GM19455 (cell line): ENCODE results near the gene TMC2.
"Not testable (repeated sequence)": the region's sequence is repeated elsewhere in the genome, so short reads cannot be mapped to it uniquely, and the experiment has no call there.

ENCODE experiments used
- ATAC-seq: cut with Tn5 transposase; IDR thresholded peaks from one replicate; pipeline ENCODE4 v1.9.1; 2021; ENCODE audit not compliant: unreplicated experiment

Gene TMC2

GRCh38 chr20:2657674-2658073 is 121.3 kb downstream of the TMC2 start:
- no peak for ATAC-seq

DNA sequence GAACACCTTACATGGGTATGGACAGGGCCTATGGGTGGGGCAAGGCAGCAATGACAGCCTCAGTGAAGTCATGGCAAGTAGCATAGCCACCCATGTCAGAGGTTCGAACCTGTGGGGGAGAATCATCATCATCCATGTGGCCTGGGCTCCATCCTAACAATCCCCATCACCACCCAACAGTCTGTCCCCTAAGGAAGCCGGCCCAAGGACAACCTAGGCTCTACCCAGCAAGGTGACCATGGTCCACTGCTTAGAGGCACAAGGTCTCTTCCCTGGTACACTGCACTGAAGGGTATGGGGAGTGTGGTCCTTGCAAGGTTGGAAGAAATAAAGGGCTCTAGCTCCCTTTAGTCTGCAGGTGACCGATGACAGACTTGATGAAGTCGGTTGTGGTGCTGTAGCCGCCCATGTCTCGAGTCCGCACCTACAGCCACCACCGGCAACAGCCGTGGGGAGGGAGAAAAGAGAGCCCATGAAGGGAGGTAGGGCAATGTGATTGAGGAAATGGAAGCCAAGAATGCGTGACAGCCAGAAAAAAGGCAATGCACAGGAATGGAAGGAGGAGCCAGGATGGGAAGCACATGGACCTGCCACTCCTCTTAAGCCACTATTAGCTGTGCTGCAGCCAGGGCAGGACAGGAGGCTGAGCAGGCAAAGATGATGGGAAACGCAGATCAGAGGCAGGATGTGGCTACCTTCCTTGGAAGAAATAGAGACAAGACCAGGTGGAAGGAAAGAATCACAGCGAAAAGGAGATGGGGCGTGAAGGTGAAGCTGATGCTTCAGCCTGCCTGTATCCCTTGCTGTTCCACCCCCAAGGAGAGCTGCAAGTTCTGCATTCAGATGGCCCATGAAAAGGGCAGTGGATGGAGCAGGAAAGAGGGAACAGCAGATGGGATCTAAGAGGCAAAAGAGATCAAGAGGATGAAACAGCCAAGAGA is 122.3 kb downstream of the TMC2 start:
- ATAC-seq: no peak

GRCh38 chr20:2659547-2659946 is 123.2 kb downstream of the TMC2 start:
- no peak for ATAC-seq

DNA sequence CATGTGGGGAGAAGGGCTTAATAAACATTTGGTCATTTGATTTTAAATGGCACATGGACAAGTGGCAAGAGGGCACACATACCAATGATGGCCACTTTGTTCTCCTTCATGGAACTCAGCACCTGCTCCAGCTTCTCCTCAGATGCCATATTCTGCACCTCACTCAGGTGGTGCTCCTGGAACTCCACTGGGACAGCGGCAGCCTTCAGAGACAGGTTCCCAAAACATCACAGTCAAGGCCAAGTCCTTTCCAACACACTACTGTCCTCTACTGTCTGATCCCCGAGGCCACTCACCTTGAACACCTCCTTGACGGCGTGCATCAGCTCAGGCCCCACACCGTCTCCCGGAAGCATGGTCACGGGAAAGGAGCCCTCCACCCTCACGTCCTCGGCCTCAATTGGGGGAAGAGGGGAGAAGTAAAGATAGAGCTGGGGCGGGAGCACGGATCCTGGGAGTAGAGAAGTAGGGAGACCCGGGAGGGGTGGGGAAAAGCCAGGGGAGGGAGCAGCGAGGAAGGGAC is 127.1 kb downstream of the TMC2 start:
- no peak for ATAC-seq

GRCh38 chr20:2663887-2664719 is 127.7 kb downstream of the TMC2 start, which contains the start of gene IDH3B:
Gene IDH3B, minus strand, starts transcription at chr20:2664216. Its CDS starts 28 bp downstream, at chr20:2664188.
- ATAC-seq: peak; percentile 89

DNA sequence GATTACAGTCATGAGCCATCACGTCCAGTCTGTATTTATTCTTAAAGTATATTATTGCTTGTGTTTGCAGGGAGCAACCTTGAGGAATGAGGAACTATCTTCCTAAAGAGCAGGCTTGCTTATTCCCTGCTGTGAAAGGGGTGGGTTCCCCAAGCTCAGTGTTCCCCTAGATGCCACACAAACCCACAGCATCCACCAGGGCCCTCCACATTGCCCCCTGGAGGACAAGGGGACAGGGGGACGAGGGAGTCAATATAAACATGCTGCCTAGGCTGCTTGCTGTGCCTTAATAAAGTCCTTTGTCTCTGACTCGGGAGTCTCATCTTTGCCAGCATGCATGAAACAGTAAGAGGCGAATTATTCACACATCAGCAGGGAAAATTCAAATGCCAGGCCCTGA is 135.6 kb downstream of the TMC2 start:
- no peak for ATAC-seq

- no peak for ATAC-seq
Measured at GRCh38 chr20:2672446-2672845, 136.1 kb downstream of the TMC2 start.

- no peak for ATAC-seq
Measured at GRCh38 chr20:2673453-2673852, 137.1 kb downstream of the TMC2 start.

- no peak for ATAC-seq
Measured at GRCh38 chr20:2680046-2680445, 143.7 kb downstream of the TMC2 start.

- ATAC-seq: not testable (repeated sequence)
Measured at GRCh38 chr20:2682040-2682439, 145.7 kb downstream of the TMC2 start.

GRCh38 chr20:2684817-2685216 is 148.4 kb downstream of the TMC2 start:
- not testable (repeated sequence) for ATAC-seq

GRCh38 chr20:2687514-2687913 is 151.1 kb downstream of the TMC2 start:
- no peak for ATAC-seq

DNA sequence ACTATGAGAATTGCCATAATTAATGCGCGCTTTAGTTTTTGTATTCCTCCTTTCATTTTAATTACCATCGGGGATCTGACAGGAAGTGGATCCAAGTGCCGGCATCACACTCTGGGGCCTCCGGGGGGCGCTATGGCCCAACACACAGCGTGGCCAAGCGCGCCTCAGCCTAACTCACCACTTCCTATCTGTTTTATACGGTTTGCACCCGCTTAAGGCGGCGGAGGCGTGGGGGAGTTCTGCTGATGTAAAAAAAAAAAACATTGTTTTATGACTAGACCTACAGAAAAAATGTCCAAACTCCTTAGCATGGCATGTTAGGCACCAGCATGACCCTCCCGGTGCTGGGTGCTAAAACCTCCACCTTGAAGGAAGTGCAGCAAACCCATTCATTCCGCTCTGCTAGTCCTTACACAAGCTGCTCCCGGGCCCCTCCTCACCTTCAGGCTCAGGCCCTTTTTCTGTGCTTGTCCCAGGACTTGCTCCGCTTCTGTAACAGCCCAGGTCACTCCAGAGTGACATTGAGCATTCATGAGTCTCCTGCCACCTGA is 151.7 kb downstream of the TMC2 start:
- no peak for ATAC-seq

- no peak for ATAC-seq
Measured at GRCh38 chr20:2690213-2690612, 153.8 kb downstream of the TMC2 start.

GRCh38 chr20:2690718-2691117 is 154.3 kb downstream of the TMC2 start:
- no peak for ATAC-seq

- ATAC-seq: no peak
Measured at GRCh38 chr20:2691127-2691526, 154.8 kb downstream of the TMC2 start.
